HT-29 (cell line): ENCODE data around the gene DTNBP1. TPM values are rescaled to one million over a fixed set of nuclear protein-coding genes. Genes with fewer than 3 reads are reported as not detected.

Experiments
- DNase-seq: peaks from one replicate; pipeline ENCODE4 v3.0.0-alpha.2; 2015; ENCODE audit warnings: low spot score
- small RNA-seq: library from RNA; depleted of rRNA; stranded (forward); fragments of <200 nt; gene quantifications from one replicate; pipeline ENCODE3, GENCODE V24; 2014
- total RNA-seq: library from RNA; depleted of rRNA; stranded (reverse); fragments of >200 nt; shearing (Covaris generic); gene quantifications from 2 replicates; pipeline ENCODE4 v1.2.3, GENCODE V29; 2014

DTNBP1 gene
- total RNA-seq, 1 experiment from 2014 or later: 7.1 TPM

- no peak for DNase-seq
Measured at GRCh38 chr6:15481390-15482291, 181.2 kb downstream of the DTNBP1 start.

- no peak for DNase-seq
Measured at GRCh38 chr6:15480525-15480924, 182.3 kb downstream of the DTNBP1 start.

GRCh38 chr6:15479761-15480160 lies 183.1 kb downstream of the DTNBP1 start:
- no peak for DNase-seq

GRCh38 chr6:15477746-15478145 lies 185.1 kb downstream of the DTNBP1 start:
- no peak for DNase-seq

GRCh38 chr6:15476631-15477380 lies 186.0 kb downstream of the DTNBP1 start:
- DNase-seq: no peak

GRCh38 chr6:15475872-15476271 lies 187.0 kb downstream of the DTNBP1 start:
- DNase-seq: no peak

- no peak for DNase-seq
Measured at GRCh38 chr6:15475261-15475660, 187.6 kb downstream of the DTNBP1 start.

- no peak for DNase-seq
Measured at GRCh38 chr6:15474196-15474595, 188.6 kb downstream of the DTNBP1 start.

GRCh38 chr6:15473741-15474161 lies 189.1 kb downstream of the DTNBP1 start:
- no peak for DNase-seq

GRCh38 chr6:15473174-15473573 lies 189.7 kb downstream of the DTNBP1 start:
- DNase-seq: no peak

Small RNAs within 50 kb of the gene (small RNA-seq; reads per million reads assigned to genes)
- not detected for gene RF00001
